WTC11 (cell line): ENCODE data around the gene DCLK2. TPM values are rescaled to one million over a fixed set of nuclear protein-coding genes. Genes with fewer than 3 reads are reported as not detected.

Experiments
- ATAC-seq: fragments of 200-7000 bp; cut with Tn5 transposase; 2 replicates; pipeline ENCODE4 v1.10.0; 2021; ENCODE audit warnings: mild to moderate bottlenecking, moderate library complexity
- CTCF ChIA-PET: fragments of 300-600 bp; sonication (Branson Sonifier 250); formaldehyde crosslinking; loops from one replicate; lab custom pipeline; 2021; ENCODE audit warnings: antibody characterized with exemption; lab: Charles Lee
- POLR2A ChIA-PET: fragments of 350-600 bp; sonication (Branson Sonifier 250); formaldehyde crosslinking; loops from one replicate; lab custom pipeline; 2021; ENCODE audit warnings: antibody characterized with exemption; lab: Charles Lee
- DNase-seq: peaks from one replicate; pipeline ENCODE4 v3.0.0; 2021; ENCODE audit warnings: low spot score
- H3K27ac Mint-ChIP-seq: 2 replicates; pipeline ENCODE4 v1.8.0; 2021; ENCODE audit warnings: mixed read lengths
- H3K27me3 Mint-ChIP-seq: 2 replicates; pipeline ENCODE4 v1.8.0; 2021; ENCODE audit warnings: low read depth, mild to moderate bottlenecking, moderate library complexity, mixed read lengths
- H3K36me3 Mint-ChIP-seq: 2 replicates; pipeline ENCODE4 v1.8.0; 2021; ENCODE audit warnings: mixed read lengths
- H3K4me1 Mint-ChIP-seq: 2 replicates; pipeline ENCODE4 v1.8.0; 2022; ENCODE audit warnings: mixed read lengths
- H3K4me3 Mint-ChIP-seq: 2 replicates; pipeline ENCODE4 v1.8.0; 2021; ENCODE audit warnings: mild to moderate bottlenecking, moderate library complexity, mixed read lengths
- H3K9me3 Mint-ChIP-seq: 2 replicates; pipeline ENCODE4 v1.8.0; 2021; ENCODE audit warnings: mixed read lengths
- ATF3 ChIP-seq: sonication (generic); formaldehyde crosslinking; conservative IDR thresholded peaks from 2 replicates; pipeline ENCODE4 v1.8.1; 2022; ENCODE audit warnings: mild to moderate bottlenecking, missing genetic modification reagents
- E2F1 ChIP-seq: sonication (generic); formaldehyde crosslinking; IDR thresholded peaks from 2 replicates; pipeline ENCODE4 v1.8.0; 2022; ENCODE audit warnings: mild to moderate bottlenecking, missing genetic modification reagents
- EMX1 ChIP-seq: fragments of 250-450 bp; sonication (Bioruptor Pico); IDR thresholded peaks from 2 replicates; pipeline ENCODE4 v1.8.0; 2021; ENCODE audit warnings: mild to moderate bottlenecking
- GABPB1 ChIP-seq: sonication (generic); formaldehyde crosslinking; IDR thresholded peaks from 2 replicates; pipeline ENCODE4 v1.8.1; 2023; ENCODE audit warnings: mild to moderate bottlenecking, missing genetic modification reagents
- GRHL2 ChIP-seq: fragments of 250-450 bp; sonication (Bioruptor Pico); IDR thresholded peaks from 2 replicates; pipeline ENCODE4 v1.8.0; 2022; ENCODE audit warnings: mild to moderate bottlenecking, moderate library complexity; ENCODE audit not compliant: insufficient replicate concordance, severe bottlenecking
- HMGA2 ChIP-seq: fragments of 250-450 bp; sonication (Bioruptor Pico); IDR thresholded peaks from 2 replicates; pipeline ENCODE4 v1.4.0; 2021; ENCODE audit warnings: mild to moderate bottlenecking, moderate library complexity
- JAZF1 ChIP-seq: fragments of 250-450 bp; sonication (Bioruptor Pico); IDR thresholded peaks from 2 replicates; pipeline ENCODE4 v1.9.0; 2021; ENCODE audit warnings: moderate library complexity, mild to moderate bottlenecking, inconsistent platforms
- KAT7 ChIP-seq: sonication (generic); formaldehyde crosslinking; IDR thresholded peaks from 2 replicates; pipeline ENCODE4 v1.8.1; 2023; ENCODE audit warnings: missing genetic modification reagents, mild to moderate bottlenecking, borderline replicate concordance
- NFATC4 ChIP-seq: fragments of 250-450 bp; sonication (Bioruptor Pico); IDR thresholded peaks from 2 replicates; pipeline ENCODE4 v1.9.0; 2021; ENCODE audit warnings: mild to moderate bottlenecking
- NFYB ChIP-seq: sonication (generic); formaldehyde crosslinking; conservative IDR thresholded peaks from 2 replicates; pipeline ENCODE4 v1.8.0; 2022; ENCODE audit warnings: low read depth, missing genetic modification reagents
- TCF7 ChIP-seq: sonication (generic); formaldehyde crosslinking; IDR thresholded peaks from 2 replicates; pipeline ENCODE4 v1.8.0; 2022; ENCODE audit warnings: mild to moderate bottlenecking, low read depth, missing genetic modification reagents, moderate library complexity
- TP53 ChIP-seq: sonication (generic); formaldehyde crosslinking; IDR thresholded peaks from 2 replicates; pipeline ENCODE4 v1.8.1; 2023; ENCODE audit warnings: mild to moderate bottlenecking, missing genetic modification reagents
- USF2 ChIP-seq: sonication (generic); formaldehyde crosslinking; IDR thresholded peaks from 2 replicates; pipeline ENCODE4 v1.8.1; 2023; ENCODE audit warnings: mild to moderate bottlenecking, missing genetic modification reagents, moderate library complexity
- ZBTB43 ChIP-seq: sonication (generic); formaldehyde crosslinking; IDR thresholded peaks from 2 replicates; pipeline ENCODE4 v1.8.1; 2023; ENCODE audit warnings: mild to moderate bottlenecking, missing genetic modification reagents
- ZNF232 ChIP-seq: sonication (generic); formaldehyde crosslinking; IDR thresholded peaks from 2 replicates; pipeline ENCODE4 v1.8.0; 2022; ENCODE audit warnings: mild to moderate bottlenecking, missing genetic modification reagents
- ZNF281 ChIP-seq: sonication (generic); formaldehyde crosslinking; IDR thresholded peaks from 2 replicates; pipeline ENCODE4 v1.8.0; 2023; ENCODE audit warnings: mild to moderate bottlenecking, missing genetic modification reagents
- ZNF317 ChIP-seq: sonication (generic); formaldehyde crosslinking; IDR thresholded peaks from 2 replicates; pipeline ENCODE4 v1.8.1; 2023; ENCODE audit warnings: low read depth, mild to moderate bottlenecking, moderate library complexity, missing genetic modification reagents, borderline replicate concordance
- ZNF396 ChIP-seq: fragments of 250-450 bp; sonication (Bioruptor Pico); IDR thresholded peaks from 2 replicates; pipeline ENCODE4 v1.8.0; 2021; ENCODE audit warnings: mild to moderate bottlenecking, moderate library complexity, borderline replicate concordance
- ZSCAN18 ChIP-seq: fragments of 250-450 bp; sonication (Bioruptor Pico); IDR thresholded peaks from 2 replicates; pipeline ENCODE4 v2.1.2; 2022; ENCODE audit warnings: mild to moderate bottlenecking, moderate library complexity
- total RNA-seq: library from RNA; stranded (reverse); gene quantifications from 3 replicates; pipeline ENCODE4 v1.2.3, GENCODE V29; 2021

The DCLK2 gene
- total RNA-seq, 1 experiment from 2014 or later = 0.17 TPM

- TF ChIP-seq ZNF281 (CRISPR knock-in tag) (no peak), ZNF317 (no peak), ZNF396 (no peak), JAZF1 (CRISPR knock-in tag) (no peak), TP53 (CRISPR knock-in tag) (no peak), ZBTB43 (CRISPR knock-in tag) (no peak)
Observed at GRCh38 chr4:150070464-150071170, 7.6 kb upstream of the DCLK2 start (continued).

- DNase-seq = no peak
- Mint-ChIP-seq H3K36me3 (no peaks in the 10 kb centered on the region), H3K27me3 (peaks cover 19% of the 10 kb centered on the region), H3K27ac (no peak overlapping the region), H3K4me1 (no peaks in the 10 kb centered on the region), H3K9me3 (peaks cover 5% of the 10 kb centered on the region), H3K4me3 (no peak overlapping the region)
- TF ChIP-seq GRHL2 (CRISPR knock-in tag) = no peak
- no peak for TF ChIP-seq HMGA2 (CRISPR knock-in tag)
- TF ChIP-seq ZNF232 = no peak
- no peak for TF ChIP-seq EMX1 (CRISPR knock-in tag)
- no peak for TF ChIP-seq NFYB (CRISPR knock-in tag)
- TF ChIP-seq GABPB1 (CRISPR knock-in tag) = no peak
- no peak for TF ChIP-seq TCF7 (CRISPR knock-in tag)
- TF ChIP-seq ZSCAN18 (CRISPR knock-in tag) = no peak
- TF ChIP-seq NFATC4 = no peak
- TF ChIP-seq E2F1 = no peak
- no peak for TF ChIP-seq ATF3
- no peak for TF ChIP-seq USF2 (CRISPR knock-in tag)
- no peak for TF ChIP-seq KAT7 (CRISPR knock-in tag)
- ChIA-PET POLR2A (no interaction called here), CTCF (no interaction called here)
- ATAC-seq = no peak
Observed at GRCh38 chr4:150072471-150072870, 5.8 kb upstream of the DCLK2 start.
